Fibroblast of skin of back (primary cell): ENCODE results near the gene SUPT3H.
A peak's percentile ranks its signal among the peaks of the same experiment; 100 is the strongest.
"Not testable (repeated sequence)": the region's sequence is repeated elsewhere in the genome, so short reads cannot be mapped to it uniquely, and the experiment has no call there.

Source experiments
- DNase-seq: peaks from one replicate; pipeline ENCODE4 v3.0.0-alpha.2; 2013

The SUPT3H gene

GRCh38 chr6:45112711-45113110, 265.0 kb downstream of the SUPT3H start:
- no peak for DNase-seq

GRCh38 chr6:45109551-45109950, 268.2 kb downstream of the SUPT3H start:
- DNase-seq: no peak

- no peak for DNase-seq
These were observed 272.4 kb downstream of the SUPT3H start for GRCh38 chr6:45105170-45105820.

- no peak for DNase-seq
These were observed 273.3 kb downstream of the SUPT3H start for GRCh38 chr6:45104429-45104828.

- no peak for DNase-seq
These were observed 279.5 kb downstream of the SUPT3H start for GRCh38 chr6:45098256-45098655.

GRCh38 chr6:45094831-45095230, 282.9 kb downstream of the SUPT3H start:
- no peak for DNase-seq

GRCh38 chr6:45092135-45092534, 285.6 kb downstream of the SUPT3H start:
- no peak for DNase-seq

GRCh38 chr6:45086360-45087084, 291.2 kb downstream of the SUPT3H start:
- DNase-seq: no peak

- peak; percentile 46 for DNase-seq
These were observed 293.5 kb downstream of the SUPT3H start for GRCh38 chr6:45084257-45084656.

- DNase-seq: no peak
These were observed 295.6 kb downstream of the SUPT3H start for GRCh38 chr6:45082091-45082490.

- no peak for DNase-seq
These were observed 296.1 kb downstream of the SUPT3H start for GRCh38 chr6:45081634-45082033.

- DNase-seq: no peak
These were observed 299.3 kb downstream of the SUPT3H start for GRCh38 chr6:45078432-45078831.

- DNase-seq: peak; percentile 76
These were observed 301.4 kb downstream of the SUPT3H start for GRCh38 chr6:45076217-45076930.

GRCh38 chr6:45075246-45075645, 302.5 kb downstream of the SUPT3H start:
- peak; percentile 94 for DNase-seq

- no peak for DNase-seq
These were observed 303.3 kb downstream of the SUPT3H start for GRCh38 chr6:45074439-45074838.

GRCh38 chr6:45073771-45074170, 304.0 kb downstream of the SUPT3H start:
- DNase-seq: no peak

- no peak for DNase-seq
These were observed 305.1 kb downstream of the SUPT3H start for GRCh38 chr6:45072673-45073072.

- no peak for DNase-seq
These were observed 305.7 kb downstream of the SUPT3H start for GRCh38 chr6:45072016-45072415.

GRCh38 chr6:45069091-45069490, 308.6 kb downstream of the SUPT3H start:
- DNase-seq: no peak

- DNase-seq: not testable (repeated sequence)
These were observed 310.3 kb downstream of the SUPT3H start for GRCh38 chr6:45067446-45067845.

GRCh38 chr6:45062659-45063058, 315.1 kb downstream of the SUPT3H start:
- DNase-seq: not testable (repeated sequence)

- no peak for DNase-seq
These were observed 320.0 kb downstream of the SUPT3H start for GRCh38 chr6:45057711-45058110.

- DNase-seq: no peak
These were observed 323.1 kb downstream of the SUPT3H start for GRCh38 chr6:45054610-45055009.

GRCh38 chr6:45052325-45052724, 325.4 kb downstream of the SUPT3H start:
- no peak for DNase-seq
